Neural cell (in vitro differentiated cells): ENCODE results near the gene ELP5. TPM values are rescaled to one million over a fixed set of nuclear protein-coding genes. Genes with fewer than 3 reads are reported as not detected.

Experiments
- H2AFZ ChIP-seq: fragments of 200-600, 300-800 bp; sonication (generic), shearing (Covaris generic); 2 replicates; pipeline ENCODE4 v1.6.0; 2014; ENCODE audit warnings: low read depth, mild to moderate bottlenecking, antibody characterized with exemption, low read length, moderate library complexity
- H3F3A ChIP-seq: fragments of 200-600 bp; shearing (Covaris generic); 2 replicates; pipeline ENCODE4 v1.6.1; 2016; ENCODE audit warnings: mild to moderate bottlenecking, moderate library complexity, mixed read lengths, antibody characterized with exemption, low read length; ENCODE audit not compliant: insufficient read depth, poor library complexity, severe bottlenecking
- H3K27ac ChIP-seq: fragments of 200-600, 300-800 bp; sonication (generic), shearing (Covaris generic); 2 replicates; pipeline ENCODE4 v1.5.1; 2014; ENCODE audit warnings: mild to moderate bottlenecking, low read length, moderate library complexity
- H3K27me3 ChIP-seq: fragments of 300-800, 200-600 bp; sonication (generic), shearing (Covaris generic); 2 replicates; pipeline ENCODE4 v1.6.0; 2014; ENCODE audit warnings: mild to moderate bottlenecking, low read depth, low read length, moderate library complexity; ENCODE audit not compliant: insufficient read depth
- H3K36me3 ChIP-seq: fragments of 300-800, 200-600 bp; sonication (generic), shearing (Covaris generic); 2 replicates; pipeline ENCODE4 v1.5.1; 2014; ENCODE audit warnings: mild to moderate bottlenecking, antibody characterized with exemption, low read length, moderate library complexity; ENCODE audit not compliant: insufficient read depth
- H3K4me2 ChIP-seq: fragments of 300-800, 200-600 bp; sonication (generic), shearing (Covaris generic); 2 replicates; pipeline ENCODE4 v1.6.0; 2014; ENCODE audit warnings: mild to moderate bottlenecking, low read length
- H3K4me3 ChIP-seq: fragments of 300-800, 200-600 bp; sonication (generic), shearing (Covaris generic); 2 replicates; pipeline ENCODE4 v1.5.1; 2014; ENCODE audit warnings: mild to moderate bottlenecking, low read length, moderate library complexity
- H3K79me2 ChIP-seq: fragments of 200-600 bp; shearing (Covaris generic); replicated peaks from 2 replicates; pipeline ENCODE4 v1.6.0; 2014; ENCODE audit warnings: mild to moderate bottlenecking, low read length, moderate library complexity; ENCODE audit not compliant: insufficient read depth
- H3K9ac ChIP-seq: fragments of 300-800, 200-600 bp; sonication (generic), shearing (Covaris generic); 2 replicates; pipeline ENCODE4 v1.6.1; 2016; ENCODE audit warnings: mild to moderate bottlenecking, low read length, mixed read lengths
- H3K9me2 ChIP-seq: fragments of 200-600 bp; shearing (Covaris generic); 2 replicates; pipeline ENCODE4 v1.6.1; 2016; ENCODE audit warnings: mild to moderate bottlenecking, low read length, mixed read lengths; ENCODE audit not compliant: insufficient read depth
- H3K9me3 ChIP-seq: fragments of 200-600, 300-800 bp; sonication (generic), shearing (Covaris generic); 2 replicates; pipeline ENCODE4 v1.6.1; 2016; ENCODE audit warnings: mild to moderate bottlenecking, mixed run types, low read length, moderate library complexity, mixed read lengths
- H4K20me1 ChIP-seq: fragments of 200-600 bp; shearing (Covaris generic); 2 replicates; pipeline ENCODE4 v1.6.1; 2016; ENCODE audit warnings: mild to moderate bottlenecking, mixed run types; ENCODE audit not compliant: insufficient read depth
- CTCF ChIP-seq: fragments of 450-650 bp; IDR thresholded peaks from 2 replicates; pipeline ENCODE4 v1.5.1; 2014; ENCODE audit warnings: antibody characterized with exemption, mild to moderate bottlenecking, moderate library complexity; ENCODE audit not compliant: poor library complexity, severe bottlenecking
- EP300 ChIP-seq: fragments of 450-650 bp; conservative IDR thresholded peaks from 2 replicates; pipeline ENCODE4 v1.6.1; 2014; ENCODE audit warnings: antibody characterized with exemption, mild to moderate bottlenecking, moderate library complexity; ENCODE audit not compliant: poor library complexity, severe bottlenecking
- EZH2 ChIP-seq: fragments of 200-600, 300-800 bp; shearing (Covaris generic), sonication (generic); IDR thresholded peaks from 2 replicates; pipeline ENCODE4 v1.6.1; 2014; ENCODE audit warnings: antibody characterized with exemption, low read length, borderline replicate concordance, mild to moderate bottlenecking; ENCODE audit not compliant: insufficient read depth, poor library complexity, severe bottlenecking
- MXI1 ChIP-seq: fragments of 450-650 bp; conservative IDR thresholded peaks from 2 replicates; pipeline ENCODE4 v1.6.1; 2014; ENCODE audit warnings: antibody characterized with exemption, mild to moderate bottlenecking; ENCODE audit not compliant: poor library complexity, severe bottlenecking
- POLR2AphosphoS5 ChIP-seq: IDR thresholded peaks from 2 replicates; pipeline ENCODE4 v1.6.1; 2012
- RAD21 ChIP-seq: fragments of 450-650 bp; conservative IDR thresholded peaks from 2 replicates; pipeline ENCODE4 v1.6.1; 2014; ENCODE audit warnings: antibody characterized with exemption, mild to moderate bottlenecking, moderate library complexity
- REST ChIP-seq: IDR thresholded peaks from 2 replicates; pipeline ENCODE4 v1.6.1; 2012; ENCODE audit warnings: borderline replicate concordance
- SMC3 ChIP-seq: fragments of 450-650 bp; conservative IDR thresholded peaks from 2 replicates; pipeline ENCODE4 v1.6.1; 2014; ENCODE audit warnings: antibody characterized with exemption, mild to moderate bottlenecking, moderate library complexity; ENCODE audit not compliant: poor library complexity
- TAF1 ChIP-seq: IDR thresholded peaks from 2 replicates; pipeline ENCODE4 v1.6.1; 2012; ENCODE audit warnings: low read depth
- polyA plus RNA-seq: library from polyadenylated mRNA; depleted of rRNA; stranded (reverse); fragments of >200 nt; gene quantifications from 2 replicates; pipeline ENCODE4 v1.2.3, GENCODE V29; 2014

The ELP5 gene
- polyA plus RNA-seq, 1 donor from 2014 or later = 82.7 TPM

- Histone ChIP-seq H3K27ac (peak overlapping the region; percentile 96), H4K20me1 (no peaks in the 10 kb centered on the region), H3K79me2 (peaks cover 33% of the 10 kb centered on the region), H3F3A (no peaks in the 10 kb centered on the region), H3K9me2 (no peaks in the 10 kb centered on the region), H2AFZ (peak overlapping the region; percentile 46), H3K4me2 (peak overlapping the region; percentile 82), H3K36me3 (no peaks in the 10 kb centered on the region), H3K4me3 (peak overlapping the region; percentile 75), H3K9ac (peak overlapping the region; percentile 87), H3K27me3 (no peaks in the 10 kb centered on the region), H3K9me3 (no peaks in the 10 kb centered on the region)
- peak; percentile 4 for TF ChIP-seq TAF1
- no peak for TF ChIP-seq MXI1
Measured at GRCh38 chr17:7204336-7204735, 47.7 kb upstream of the ELP5 start.

GRCh38 chr17:7204828-7205461, 47.1 kb upstream of the ELP5 start:
- peak overlapping the region; percentile 46 for H2AFZ ChIP-seq
- H3K27ac ChIP-seq = peak overlapping the region; percentile 96
- no peak for TF ChIP-seq EZH2
- no peak for TF ChIP-seq CTCF
- peak; percentile 35 for TF ChIP-seq RAD21
- peak; percentile 85 for TF ChIP-seq EP300
- TF ChIP-seq POLR2AphosphoS5 = peak; percentile 96
- TF ChIP-seq MXI1 = peak; percentile 81
- no peak for TF ChIP-seq REST
- TF ChIP-seq SMC3 = peak; percentile 54
- no peak for TF ChIP-seq TAF1
- peak overlapping the region; percentile 95 for H3K4me2 ChIP-seq
- peaks cover 38% of the 10 kb centered on the region for H3K79me2 ChIP-seq
- H3K9me2 ChIP-seq = no peaks in the 10 kb centered on the region
- H3F3A ChIP-seq = no peaks in the 10 kb centered on the region
- no peaks in the 10 kb centered on the region for H3K36me3 ChIP-seq
- H3K9me3 ChIP-seq = no peaks in the 10 kb centered on the region
- no peaks in the 10 kb centered on the region for H3K27me3 ChIP-seq
- peak overlapping the region; percentile 75 for H3K4me3 ChIP-seq
- H3K9ac ChIP-seq = peak overlapping the region; percentile 87
- no peaks in the 10 kb centered on the region for H4K20me1 ChIP-seq
